Inflammatory macrophage (primary cell): ENCODE results near the gene RAI1.

Experiments used
- DNase-seq, 2 donors: peaks; one replicate each; pipeline ENCODE4 v3.0.0-alpha.2; 2020 to 2022

The RAI1 gene

GRCh38 chr17:17784657-17785267, 103.5 kb downstream of the RAI1 start:
- no peak for DNase-seq

GRCh38 chr17:17785407-17785806, 104.1 kb downstream of the RAI1 start:
- DNase-seq = no peak

DNA sequence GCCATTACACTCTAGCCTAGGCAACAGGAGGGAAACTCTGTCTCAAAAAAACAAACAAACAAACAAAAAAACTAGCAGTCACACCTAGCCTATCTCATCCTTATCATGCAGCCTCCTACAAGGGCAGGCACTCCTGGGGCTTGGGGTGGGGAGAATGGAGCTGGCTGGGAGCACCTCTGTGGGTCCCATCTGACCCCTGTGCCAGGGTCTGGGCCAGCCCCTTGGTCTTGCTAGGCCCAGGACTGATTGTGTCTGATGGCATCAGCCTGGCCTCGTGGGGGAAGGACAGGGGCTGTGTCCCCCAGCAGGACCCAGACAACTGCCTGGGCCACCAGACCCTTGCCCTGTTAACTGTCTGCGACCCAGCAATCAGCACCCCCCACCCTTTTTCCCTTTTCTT, 105.7 kb downstream of the RAI1 start:
- no peak for DNase-seq

DNA sequence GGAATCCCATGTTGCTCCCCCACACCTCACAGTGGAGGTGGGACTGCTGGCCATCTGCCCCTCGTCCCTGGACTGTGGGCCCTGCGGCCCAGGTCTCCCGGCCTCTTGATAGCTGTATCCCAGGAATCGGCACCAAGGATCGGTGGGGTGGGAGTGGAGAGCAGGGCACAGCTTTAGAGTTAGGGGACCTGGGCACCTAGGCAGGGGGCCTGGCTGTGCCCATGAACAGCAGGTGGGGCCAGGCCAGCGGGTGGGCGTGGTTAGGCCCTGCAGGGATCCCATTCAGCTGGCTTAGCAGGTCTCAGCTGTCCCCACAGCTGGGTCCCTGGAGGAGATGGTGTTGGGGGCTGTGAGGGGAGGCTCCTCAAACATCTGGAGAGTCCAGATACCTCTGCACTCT, 106.3 kb downstream of the RAI1 start:
- DNase-seq = no peak

- no peak for DNase-seq
Measured at GRCh38 chr17:17788967-17789366, 107.7 kb downstream of the RAI1 start.

GRCh38 chr17:17789410-17789809, 108.2 kb downstream of the RAI1 start:
- DNase-seq = no peak

GRCh38 chr17:17789828-17790636, 108.8 kb downstream of the RAI1 start:
- DNase-seq = no peak

DNA sequence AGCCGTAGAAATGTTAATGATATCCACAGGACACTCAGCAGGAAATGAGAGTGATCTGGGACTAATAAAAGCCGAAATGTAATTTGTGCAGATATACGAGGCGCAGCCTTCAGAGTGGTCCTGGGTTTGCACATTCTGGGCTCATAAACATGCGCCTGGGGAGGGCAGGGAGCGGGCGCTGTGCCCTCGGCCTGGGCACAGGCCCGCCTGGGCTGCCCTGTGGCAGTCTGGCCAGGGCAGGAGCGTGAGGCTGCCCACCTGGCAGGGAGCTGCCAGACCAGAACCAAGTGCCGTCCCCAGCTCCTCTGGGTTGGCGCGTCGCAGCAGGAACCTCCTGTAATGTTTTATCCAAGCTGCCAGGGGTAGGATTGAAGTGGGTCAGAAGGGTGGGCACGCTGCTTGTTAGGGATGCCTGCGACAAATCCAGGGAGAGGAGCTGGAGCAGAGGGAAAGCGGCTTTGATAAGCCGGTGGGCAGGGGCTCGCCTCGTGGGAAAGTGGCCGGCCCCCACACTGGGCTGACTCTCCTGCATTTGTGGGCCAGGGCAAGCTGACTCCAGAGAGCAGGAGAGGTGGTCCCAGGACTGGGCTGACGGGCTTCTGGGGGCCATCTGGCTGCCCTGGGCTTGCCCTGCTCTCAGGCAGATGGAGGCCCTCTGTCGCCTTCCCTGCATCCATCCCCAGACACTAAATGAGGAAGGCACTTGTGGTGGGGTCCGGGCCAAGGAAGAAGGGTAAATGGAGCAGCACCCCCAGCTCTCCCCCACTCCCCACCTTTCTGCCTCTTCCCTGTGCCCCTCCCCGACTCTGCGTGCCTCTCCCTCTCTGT, 109.6 kb downstream of the RAI1 start:
- DNase-seq = no peak

- no peak for DNase-seq
Measured at GRCh38 chr17:17792037-17792550, 110.8 kb downstream of the RAI1 start.

DNA sequence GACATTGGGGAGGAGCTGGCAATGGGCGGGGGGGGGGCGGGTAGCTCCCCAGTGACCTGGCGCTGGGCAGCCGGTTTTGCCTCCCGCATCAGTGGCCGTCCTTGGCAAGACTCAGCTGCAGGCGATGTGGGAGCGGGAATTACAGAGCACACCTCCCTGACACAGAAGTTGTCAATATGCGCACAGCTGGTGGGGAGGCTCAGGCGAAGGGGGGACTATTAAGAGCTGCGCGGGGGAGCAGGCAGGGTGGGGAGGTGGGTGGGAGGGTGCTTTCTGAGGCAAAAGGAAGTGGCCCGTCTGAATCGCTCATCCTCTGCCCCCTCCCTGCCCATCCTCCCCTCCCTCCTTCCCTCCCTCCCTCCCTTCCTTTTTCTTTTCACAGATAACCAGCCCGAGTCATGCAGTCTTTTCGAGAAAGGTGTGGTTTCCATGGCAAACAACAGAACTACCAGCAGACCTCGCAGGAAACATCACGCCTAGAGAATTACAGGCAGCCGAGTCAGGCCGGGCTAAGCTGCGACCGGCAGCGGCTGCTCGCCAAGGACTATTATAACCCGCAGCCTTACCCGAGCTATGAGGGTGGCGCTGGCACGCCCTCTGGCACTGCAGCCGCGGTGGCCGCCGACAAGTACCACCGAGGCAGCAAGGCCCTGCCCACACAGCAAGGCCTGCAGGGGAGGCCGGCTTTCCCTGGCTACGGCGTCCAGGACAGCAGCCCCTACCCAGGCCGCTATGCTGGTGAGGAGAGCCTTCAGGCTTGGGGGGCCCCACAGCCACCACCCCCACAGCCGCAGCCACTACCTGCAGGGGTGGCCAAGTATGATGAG, 111.5 kb downstream of the RAI1 start:
- DNase-seq = no peak

- DNase-seq = no peak
Measured at GRCh38 chr17:17793378-17794214, 112.3 kb downstream of the RAI1 start.

DNA sequence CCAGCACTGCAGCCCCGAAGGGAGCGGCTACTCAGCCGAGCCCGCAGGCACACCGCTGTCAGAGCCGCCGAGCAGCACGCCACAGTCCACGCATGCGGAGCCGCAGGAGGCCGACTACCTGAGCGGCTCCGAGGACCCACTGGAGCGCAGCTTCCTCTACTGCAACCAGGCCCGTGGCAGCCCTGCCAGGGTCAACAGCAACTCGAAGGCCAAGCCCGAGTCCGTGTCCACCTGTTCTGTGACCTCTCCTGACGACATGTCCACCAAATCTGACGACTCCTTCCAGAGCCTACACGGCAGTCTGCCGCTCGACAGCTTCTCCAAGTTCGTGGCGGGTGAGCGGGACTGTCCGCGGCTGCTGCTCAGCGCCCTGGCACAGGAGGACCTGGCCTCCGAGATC, 113.1 kb downstream of the RAI1 start:
- no peak for DNase-seq

GRCh38 chr17:17795296-17795695, 114.0 kb downstream of the RAI1 start:
- no peak for DNase-seq

- DNase-seq = no peak
Measured at GRCh38 chr17:17795946-17796786, 114.9 kb downstream of the RAI1 start.

GRCh38 chr17:17796787-17797061, 115.5 kb downstream of the RAI1 start:
- DNase-seq = no peak

DNA sequence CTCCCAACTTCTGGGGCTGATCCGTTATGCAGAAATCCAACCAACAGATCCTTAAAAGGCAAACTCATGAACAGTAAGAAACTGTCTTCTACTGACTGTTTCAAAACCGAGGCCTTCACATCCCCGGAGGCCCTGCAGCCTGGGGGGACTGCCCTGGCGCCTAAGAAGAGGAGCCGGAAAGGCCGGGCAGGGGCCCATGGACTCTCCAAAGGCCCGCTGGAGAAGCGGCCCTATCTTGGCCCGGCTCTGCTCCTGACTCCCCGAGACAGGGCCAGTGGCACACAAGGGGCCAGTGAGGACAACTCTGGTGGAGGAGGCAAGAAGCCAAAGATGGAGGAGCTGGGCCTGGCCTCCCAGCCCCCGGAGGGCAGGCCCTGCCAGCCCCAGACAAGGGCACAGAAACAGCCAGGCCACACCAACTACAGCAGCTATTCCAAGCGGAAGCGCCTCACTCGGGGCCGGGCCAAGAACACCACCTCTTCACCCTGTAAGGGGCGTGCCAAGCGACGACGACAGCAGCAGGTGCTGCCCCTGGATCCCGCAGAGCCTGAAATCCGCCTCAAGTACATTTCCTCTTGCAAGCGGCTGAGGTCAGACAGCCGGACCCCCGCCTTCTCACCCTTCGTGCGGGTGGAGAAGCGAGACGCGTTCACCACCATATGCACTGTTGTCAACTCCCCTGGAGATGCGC, 116.0 kb downstream of the RAI1 start:
- DNase-seq = no peak

DNA sequence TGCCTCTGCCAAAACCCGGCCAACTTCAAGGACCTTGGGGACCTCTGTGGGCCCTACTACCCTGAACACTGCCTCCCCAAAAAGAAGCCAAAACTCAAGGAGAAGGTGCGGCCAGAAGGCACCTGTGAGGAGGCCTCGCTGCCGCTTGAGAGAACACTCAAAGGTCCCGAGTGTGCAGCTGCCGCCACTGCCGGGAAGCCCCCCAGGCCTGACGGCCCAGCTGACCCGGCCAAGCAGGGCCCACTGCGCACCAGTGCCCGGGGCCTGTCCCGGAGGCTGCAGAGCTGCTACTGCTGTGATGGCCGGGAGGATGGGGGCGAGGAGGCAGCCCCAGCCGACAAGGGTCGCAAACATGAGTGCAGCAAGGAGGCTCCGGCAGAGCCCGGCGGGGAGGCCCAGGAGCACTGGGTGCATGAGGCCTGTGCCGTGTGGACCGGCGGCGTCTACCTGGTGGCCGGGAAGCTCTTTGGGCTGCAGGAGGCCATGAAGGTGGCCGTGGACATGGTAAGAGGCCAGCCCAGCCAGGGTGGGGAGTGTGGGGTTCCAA, 116.8 kb downstream of the RAI1 start:
- DNase-seq = no peak

DNA sequence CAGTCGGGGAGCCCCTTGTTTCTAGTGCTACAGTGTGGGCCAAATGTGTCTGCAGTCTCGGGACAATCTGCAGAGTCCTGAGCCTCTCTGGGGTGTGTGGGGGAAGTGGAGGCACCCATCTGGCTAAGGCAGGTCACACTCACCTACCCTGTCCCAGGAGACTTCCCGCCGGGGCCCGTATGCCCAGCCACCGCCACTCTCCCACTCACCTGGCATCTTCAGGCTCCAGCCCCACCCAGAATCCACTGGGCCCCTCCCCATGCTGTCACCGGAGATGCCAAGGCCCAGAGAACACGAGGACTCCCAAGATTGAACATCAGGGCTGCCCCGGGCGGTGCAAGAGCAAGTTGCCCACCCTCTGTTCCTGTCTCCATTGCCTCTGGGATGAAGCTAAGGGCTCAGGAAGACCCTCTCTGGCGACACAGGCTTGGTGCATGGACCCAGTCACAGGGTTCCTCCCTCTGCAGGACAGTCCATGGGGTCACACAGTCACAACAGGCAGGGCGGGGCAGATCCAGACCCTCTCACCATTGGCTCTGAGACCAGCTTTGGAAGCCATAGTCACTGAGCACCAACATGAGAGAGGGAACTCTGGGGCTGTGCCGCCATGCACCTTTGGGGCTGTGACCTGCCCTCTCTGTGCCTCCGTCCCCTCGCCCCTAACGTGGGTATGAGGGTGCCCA, 117.5 kb downstream of the RAI1 start:
- DNase-seq = no peak

DNA sequence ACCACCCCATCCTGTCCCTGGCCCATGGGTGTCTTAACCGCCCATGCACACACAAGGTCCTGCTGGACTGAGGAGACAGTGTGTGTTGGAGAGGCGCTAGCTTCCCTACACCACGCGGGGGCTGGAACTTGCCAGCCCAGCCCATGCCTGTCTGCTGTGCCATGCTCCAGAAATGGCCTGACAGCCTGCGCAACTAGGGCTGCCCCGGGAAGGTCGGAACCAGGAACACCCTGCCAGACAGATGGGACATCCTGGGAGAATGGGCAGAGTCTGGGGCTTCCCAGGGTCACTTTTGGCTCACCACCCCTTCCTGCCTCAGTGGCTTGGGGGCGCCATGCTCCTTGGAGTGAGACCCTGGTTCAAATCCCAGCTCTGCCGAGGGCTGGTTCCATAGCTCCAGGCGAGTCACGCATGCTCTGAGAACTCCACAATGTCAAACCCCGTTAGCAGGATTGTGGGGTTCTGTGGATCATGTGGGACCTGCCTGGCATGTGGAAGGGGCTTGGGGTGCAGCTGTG, 119.3 kb downstream of the RAI1 start:
- DNase-seq = no peak
